HG03139 (cell line): Measurements from ENCODE around the gene TOX4.

ENCODE experiments used
- ATAC-seq: cut with Tn5 transposase; IDR thresholded peaks from one replicate; pipeline ENCODE4 v1.9.1; 2021; ENCODE audit not compliant: unreplicated experiment

The TOX4 gene

GRCh38 chr14:21501568-21501967 is 24.6 kb downstream of the TOX4 start:
- no peak for ATAC-seq

GRCh38 chr14:21503376-21503775 is 26.4 kb downstream of the TOX4 start:
- no peak for ATAC-seq

GRCh38 chr14:21505012-21505553 is 28.1 kb downstream of the TOX4 start:
- ATAC-seq: no peak

- no peak for ATAC-seq
Measured at GRCh38 chr14:21506557-21506956, 29.6 kb downstream of the TOX4 start.

GRCh38 chr14:21509432-21510143 is 32.6 kb downstream of the TOX4 start:
- no peak for ATAC-seq

GRCh38 chr14:21510735-21511657 is 34.0 kb downstream of the TOX4 start, which contains the start of gene METTL3:
Gene METTL3 (minus strand): TSS chr14:21511340. CDS start chr14:21511223, 117 bp downstream.
- ATAC-seq: peak; percentile 97

- ATAC-seq: no peak
Measured at GRCh38 chr14:21514341-21514740, 37.3 kb downstream of the TOX4 start.

- no peak for ATAC-seq
Measured at GRCh38 chr14:21518725-21519124, 41.7 kb downstream of the TOX4 start.

GRCh38 chr14:21520767-21521166 is 43.8 kb downstream of the TOX4 start:
- ATAC-seq: no peak

GRCh38 chr14:21521501-21521900 is 44.5 kb downstream of the TOX4 start:
- ATAC-seq: no peak

- ATAC-seq: no peak
Measured at GRCh38 chr14:21523203-21523602, 46.2 kb downstream of the TOX4 start.

- no peak for ATAC-seq
Measured at GRCh38 chr14:21524575-21525490, 47.8 kb downstream of the TOX4 start.

GRCh38 chr14:21525571-21525961 is 48.6 kb downstream of the TOX4 start:
- no peak for ATAC-seq

GRCh38 chr14:21525962-21526671 is 49.1 kb downstream of the TOX4 start, which contains the start of gene SALL2:
Gene SALL2 (minus strand): TSS chr14:21526346. CDS start chr14:21526127, 219 bp downstream.
- ATAC-seq: no peak

- peak; percentile 55 for ATAC-seq
Measured at GRCh38 chr14:21526672-21527317, 49.8 kb downstream of the TOX4 start.

GRCh38 chr14:21527318-21527679 is 50.3 kb downstream of the TOX4 start:
- ATAC-seq: no peak

GRCh38 chr14:21528381-21529348 is 51.7 kb downstream of the TOX4 start:
- no peak for ATAC-seq

GRCh38 chr14:21529515-21529914 is 52.5 kb downstream of the TOX4 start:
- no peak for ATAC-seq
